KOPT-K1 (cell line): ENCODE results near the gene THAP3.
"Not testable (repeated sequence)": the region's sequence is repeated elsewhere in the genome, so short reads cannot be mapped to it uniquely, and the experiment has no call there.

Source experiments
- H3K27ac ChIP-seq: fragments of 200-600 bp; sonication (generic); 2 replicates; pipeline ENCODE4 v1.5.1; 2016; ENCODE audit warnings: antibody characterized with exemption, mild to moderate bottlenecking, low read depth, low read length; ENCODE audit not compliant: poor library complexity, severe bottlenecking
- H3K36me3 ChIP-seq: fragments of 200-600 bp; sonication (generic); 2 replicates; pipeline ENCODE4 v1.5.1; 2017; ENCODE audit warnings: antibody characterized with exemption, mild to moderate bottlenecking, low read length, moderate library complexity; ENCODE audit not compliant: insufficient read depth
- H3K9me3 ChIP-seq: fragments of 200-600 bp; sonication (generic); 2 replicates; pipeline ENCODE4 v1.5.1; 2017; ENCODE audit warnings: antibody characterized with exemption, low read length, mild to moderate bottlenecking; ENCODE audit not compliant: insufficient read depth, poor library complexity, severe bottlenecking

The THAP3 gene

GRCh38 chr1:6658359-6659060, 33.8 kb downstream of the THAP3 start:
- peaks cover 59% of the 10 kb centered on the region for H3K36me3 ChIP-seq
- no peaks in the 10 kb centered on the region for H3K9me3 ChIP-seq
- H3K27ac ChIP-seq: no peak overlapping the region

DNA sequence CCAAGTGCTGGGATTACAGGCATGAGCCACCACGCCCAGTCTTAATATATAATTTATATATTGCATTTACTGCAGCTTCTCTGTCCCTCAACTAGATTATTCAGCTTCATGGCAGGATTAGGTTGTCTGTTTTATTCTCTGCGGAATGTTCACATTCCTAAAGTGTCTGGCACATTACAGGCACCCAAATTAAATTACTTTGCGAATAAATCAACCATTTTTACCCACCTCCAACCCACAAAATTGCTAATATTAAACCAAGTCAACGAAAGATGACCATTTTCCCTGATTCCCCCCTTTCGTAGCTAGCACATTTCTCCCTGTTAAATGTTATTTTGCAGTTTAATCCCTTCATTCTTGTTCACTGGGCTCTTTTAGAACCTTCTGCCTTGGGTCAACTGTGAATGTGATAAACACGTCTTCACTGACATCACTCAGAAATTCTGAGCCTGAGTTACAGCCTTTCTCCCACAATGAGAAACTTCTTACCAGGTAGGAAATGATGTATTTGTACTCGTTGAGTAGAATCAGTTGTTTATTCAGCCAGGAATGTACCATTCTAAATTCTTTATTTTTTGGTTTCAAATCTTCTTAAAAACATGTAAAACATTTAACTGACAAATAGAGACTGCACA, 35.9 kb downstream of the THAP3 start:
- H3K36me3 ChIP-seq: peaks cover 57% of the 10 kb centered on the region
- no peak overlapping the region for H3K27ac ChIP-seq

GRCh38 chr1:6662468-6662867, 37.8 kb downstream of the THAP3 start:
- H3K9me3 ChIP-seq, H3K27ac ChIP-seq: not testable (repeated sequence)
- peaks cover 71% of the 10 kb centered on the region for H3K36me3 ChIP-seq

More for the DNA sequence above, 35.9 kb downstream of the THAP3 start:
- H3K9me3 ChIP-seq: no peaks in the 10 kb centered on the region

DNA sequence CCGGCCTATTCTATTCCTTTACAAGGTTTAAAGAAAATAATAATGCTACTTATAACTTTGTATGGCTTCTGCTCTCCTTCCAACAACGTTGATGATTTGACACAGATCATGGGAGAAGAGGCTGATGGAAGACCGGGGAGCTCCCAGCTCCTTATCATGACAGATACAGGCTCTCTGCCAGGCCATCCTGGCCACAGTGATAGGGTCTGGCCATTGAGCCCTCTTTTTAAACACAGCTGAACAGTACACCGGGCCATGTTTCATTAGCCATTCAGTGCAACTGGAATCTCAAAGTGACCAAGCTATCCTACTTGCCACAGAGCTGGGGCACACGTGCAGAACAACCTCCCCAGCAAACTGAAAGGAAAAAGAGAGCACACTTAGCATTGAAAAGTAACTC, 42.0 kb downstream of the THAP3 start:
- Histone ChIP-seq H3K9me3 (no peaks in the 10 kb centered on the region), H3K36me3 (peaks cover 63% of the 10 kb centered on the region)

DNA sequence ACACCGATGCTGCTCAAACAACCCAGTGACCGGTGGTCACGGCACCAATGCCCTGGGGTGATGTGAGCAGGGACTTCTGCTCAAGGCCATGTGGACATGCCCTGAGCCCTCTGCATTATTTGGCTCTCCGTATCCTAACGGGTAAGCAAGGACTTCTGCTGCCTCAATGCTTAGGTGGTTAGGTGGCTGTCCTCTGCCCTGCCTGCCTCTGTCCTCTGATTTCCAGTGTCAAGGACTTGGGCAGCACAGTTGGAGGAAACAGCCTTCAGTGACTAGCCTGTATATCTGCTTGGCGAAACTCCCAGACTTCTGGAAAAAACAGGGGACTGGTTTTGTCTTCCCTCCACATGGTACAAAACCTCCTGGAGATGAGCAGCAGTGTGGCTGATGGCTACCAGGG, 42.5 kb downstream of the THAP3 start:
- H3K27ac ChIP-seq: no peak overlapping the region
- H3K36me3 ChIP-seq: peaks cover 65% of the 10 kb centered on the region

More for the DNA sequence above, 42.0 kb downstream of the THAP3 start:
- H3K27ac ChIP-seq: no peak overlapping the region

GRCh38 chr1:6668503-6668902, 43.8 kb downstream of the THAP3 start:
- H3K27ac ChIP-seq: no peak overlapping the region
- no peaks in the 10 kb centered on the region for H3K9me3 ChIP-seq
- H3K36me3 ChIP-seq: peaks cover 63% of the 10 kb centered on the region

More for the DNA sequence above, 42.5 kb downstream of the THAP3 start:
- no peaks in the 10 kb centered on the region for H3K9me3 ChIP-seq

DNA sequence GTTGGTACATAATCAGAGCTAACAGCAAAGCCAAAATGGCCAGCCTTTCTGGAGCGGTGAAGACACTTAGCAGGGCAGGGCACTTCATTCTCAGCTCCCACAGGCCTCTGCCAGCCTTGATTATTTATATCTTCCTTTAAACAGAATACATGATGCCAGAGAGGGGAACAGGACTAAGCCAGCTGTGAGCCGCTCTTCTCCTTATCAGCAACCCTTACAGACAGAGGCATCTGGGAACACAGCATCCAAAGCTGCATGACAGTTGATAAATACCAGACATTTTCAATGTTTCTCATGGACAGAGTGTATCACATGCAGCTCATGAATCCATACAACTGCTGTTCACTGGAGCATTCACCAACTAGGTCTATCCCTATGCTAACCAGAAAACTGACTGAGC, 47.9 kb downstream of the THAP3 start:
- H3K27ac ChIP-seq: no peak overlapping the region
- no peaks in the 10 kb centered on the region for H3K9me3 ChIP-seq
- peaks cover 62% of the 10 kb centered on the region for H3K36me3 ChIP-seq

GRCh38 chr1:6673816-6674398, 49.2 kb downstream of the THAP3 start:
- H3K9me3 ChIP-seq: no peaks in the 10 kb centered on the region
- H3K36me3 ChIP-seq: peaks cover 66% of the 10 kb centered on the region
- H3K27ac ChIP-seq: no peak overlapping the region

DNA sequence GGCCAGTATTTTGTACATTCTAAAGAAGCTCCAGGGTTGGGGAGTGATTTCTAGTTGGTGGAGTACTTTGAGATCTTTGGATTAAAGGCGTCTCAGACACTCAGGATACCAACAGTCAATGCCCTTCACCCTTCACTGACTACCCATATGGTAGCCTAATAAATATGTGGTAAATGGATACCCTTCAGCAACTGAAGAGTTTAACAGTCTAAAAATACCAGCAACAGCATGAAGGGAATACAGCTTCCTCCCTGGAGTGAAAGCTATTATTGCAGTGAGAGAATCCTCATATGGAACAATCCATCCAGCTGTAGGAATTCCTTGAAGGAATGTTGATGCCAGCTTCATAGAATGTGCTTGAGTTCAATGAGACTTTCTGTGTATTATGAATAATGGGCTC, 50.1 kb downstream of the THAP3 start:
- H3K36me3 ChIP-seq: peaks cover 75% of the 10 kb centered on the region
- H3K9me3 ChIP-seq: no peaks in the 10 kb centered on the region
- no peak overlapping the region for H3K27ac ChIP-seq

DNA sequence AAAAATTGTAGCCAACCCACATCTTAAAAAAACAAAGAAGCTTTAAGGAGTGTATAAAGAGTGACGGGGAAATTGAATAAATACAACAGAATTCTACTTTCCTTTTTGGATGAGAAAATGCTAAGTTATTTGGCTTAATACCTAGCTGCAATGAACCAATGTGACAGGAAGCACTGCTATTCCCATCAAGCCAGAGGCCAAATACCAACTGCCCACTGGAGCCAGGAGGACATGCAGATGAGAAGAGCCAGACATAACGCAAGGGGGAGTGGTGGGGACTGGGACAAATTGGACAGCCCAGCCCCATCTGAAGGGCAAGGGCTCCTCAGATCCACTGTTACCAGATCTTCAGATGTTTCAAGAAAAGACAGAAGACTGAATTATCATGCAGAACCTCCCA, 51.3 kb downstream of the THAP3 start:
- no peak overlapping the region for H3K27ac ChIP-seq
- H3K36me3 ChIP-seq: peaks cover 86% of the 10 kb centered on the region
- no peaks in the 10 kb centered on the region for H3K9me3 ChIP-seq
